DND-41 (cell line): ENCODE results near the gene AKT3.
A peak's percentile ranks its signal among the peaks of the same experiment; 100 is the strongest.

Source experiments
- ATAC-seq: fragments of 200-7000 bp; cut with Tn5 transposase; 3 replicates; pipeline ENCODE4 v1.9.1; 2021; ENCODE audit warnings: low read depth; ENCODE audit not compliant: insufficient read depth
- DNase-seq: peaks from one replicate; pipeline ENCODE4 v3.0.0-alpha.2; 2020
- H2AFZ ChIP-seq: 2 replicates; pipeline ENCODE4 v1.6.0; 2012; ENCODE audit warnings: low read depth, low read length
- H3K27ac ChIP-seq: 2 replicates; pipeline ENCODE4 v1.5.1; 2012; ENCODE audit warnings: low read length, inconsistent platforms
- H3K27me3 ChIP-seq: fragments of 200-600 bp; sonication (generic); 2 replicates; pipeline ENCODE4 v1.6.0; 2012; ENCODE audit warnings: low read length, mild to moderate bottlenecking, inconsistent platforms; ENCODE audit not compliant: insufficient read depth, poor library complexity
- H3K36me3 ChIP-seq: 2 replicates; pipeline ENCODE4 v1.5.1; 2012; ENCODE audit warnings: low read length, inconsistent platforms; ENCODE audit not compliant: insufficient read depth
- H3K4me1 ChIP-seq: 2 replicates; pipeline ENCODE4 v1.5.1; 2012; ENCODE audit warnings: mild to moderate bottlenecking, low read length; ENCODE audit not compliant: insufficient read depth
- H3K4me2 ChIP-seq: 2 replicates; pipeline ENCODE4 v1.6.0; 2012; ENCODE audit warnings: mild to moderate bottlenecking, moderate library complexity, low read length, inconsistent platforms; ENCODE audit not compliant: insufficient read depth
- H3K4me3 ChIP-seq, 2 experiments: fragments of 200-600 bp in 1 of 2; shearing (Covaris generic) in 1 of 2; 2 replicates each; pipeline ENCODE4 v1.5.1; 2012 to 2016; ENCODE audit warnings: inconsistent platforms in 2 of 2, low read length in 2 of 2, mild to moderate bottlenecking in 2 of 2, low read depth in 1 of 2, moderate library complexity in 1 of 2
- H3K79me2 ChIP-seq: 2 replicates; pipeline ENCODE4 v1.6.0; 2012; ENCODE audit warnings: low read length, inconsistent platforms; ENCODE audit not compliant: insufficient read depth
- H3K9ac ChIP-seq: 2 replicates; pipeline ENCODE4 v1.6.0; 2012; ENCODE audit warnings: low read depth, mild to moderate bottlenecking, inconsistent platforms, low read length, moderate library complexity
- H3K9me3 ChIP-seq: 2 replicates; pipeline ENCODE4 v1.5.1; 2012; ENCODE audit warnings: low read length, moderate library complexity, mild to moderate bottlenecking, inconsistent platforms; ENCODE audit not compliant: insufficient read depth, severe bottlenecking
- H4K20me1 ChIP-seq: 2 replicates; pipeline ENCODE4 v1.6.0; 2012; ENCODE audit warnings: low read length; ENCODE audit not compliant: insufficient read depth
- EZH2 ChIP-seq: IDR thresholded peaks from 3 replicates; pipeline ENCODE4 v1.6.1; 2012; ENCODE audit warnings: borderline replicate concordance, low read depth, mild to moderate bottlenecking, moderate library complexity, low read length, inconsistent platforms; ENCODE audit not compliant: severe bottlenecking
- TF ChIP-seq, protein P1 (sequence below): IDR thresholded peaks from 2 replicates; pipeline ENCODE4 v1.5.1; 2012; ENCODE audit warnings: borderline replicate concordance, low read length, moderate library complexity, mild to moderate bottlenecking; ENCODE audit not compliant: poor library complexity, severe bottlenecking; ENCODE audit errors: extremely low read depth

AKT3 gene

DNA sequence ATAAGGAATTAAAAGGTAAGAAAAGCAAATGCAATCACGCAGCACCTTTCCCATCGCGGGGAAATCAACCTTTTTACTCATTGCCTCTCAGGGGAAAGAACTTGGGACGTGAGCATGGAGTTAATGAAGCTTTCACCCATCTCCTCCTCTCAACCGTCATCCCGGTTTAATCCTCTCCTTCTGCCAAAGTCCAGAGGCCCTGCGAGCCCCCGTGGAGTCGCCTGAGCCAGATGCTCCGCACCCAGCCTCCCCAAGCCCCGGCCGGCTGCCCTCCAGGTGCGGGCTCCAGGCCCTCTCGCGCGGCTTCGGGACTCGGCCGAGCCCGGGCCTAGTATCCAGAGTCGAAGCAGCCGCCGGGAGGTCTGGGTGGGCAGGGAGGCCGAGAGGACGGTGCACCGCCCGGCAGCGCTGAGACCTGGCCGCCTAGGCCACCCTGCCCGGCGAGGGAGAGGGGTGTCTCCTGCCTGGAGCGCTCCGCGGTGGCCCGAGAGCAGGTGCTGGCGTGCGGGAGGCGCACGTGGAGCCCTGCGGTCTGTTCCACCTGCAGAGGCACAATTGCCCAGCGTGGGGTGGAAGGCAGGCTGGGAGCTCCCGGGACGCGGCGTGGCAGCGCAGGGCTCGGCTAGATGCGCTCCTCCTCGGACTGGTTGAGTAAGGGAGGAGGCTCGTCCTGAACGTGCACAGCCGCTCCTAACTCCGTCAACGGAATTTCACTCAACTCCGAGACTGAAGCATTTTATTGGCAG is 375.7 kb downstream of the AKT3 start:
- Histone ChIP-seq H2AFZ (peak overlapping the region; percentile 57), H3K9me3 (no peaks in the 10 kb centered on the region), H3K27ac (peak overlapping the region; percentile 75), H4K20me1 (no peaks in the 10 kb centered on the region), H3K4me1 (peaks cover 15% of the 10 kb centered on the region), H3K27me3 (no peaks in the 10 kb centered on the region), H3K9ac (peak overlapping the region; percentile 48), H3K4me2 (peak overlapping the region; percentile 65), H3K4me3 (no peak overlapping the region), H3K36me3 (no peaks in the 10 kb centered on the region; the same call in 1 of the 2 replicates), H3K79me2 (no peaks in the 10 kb centered on the region)
- TF ChIP-seq EZH2 = no peak
- TF ChIP-seq, protein P1, sequence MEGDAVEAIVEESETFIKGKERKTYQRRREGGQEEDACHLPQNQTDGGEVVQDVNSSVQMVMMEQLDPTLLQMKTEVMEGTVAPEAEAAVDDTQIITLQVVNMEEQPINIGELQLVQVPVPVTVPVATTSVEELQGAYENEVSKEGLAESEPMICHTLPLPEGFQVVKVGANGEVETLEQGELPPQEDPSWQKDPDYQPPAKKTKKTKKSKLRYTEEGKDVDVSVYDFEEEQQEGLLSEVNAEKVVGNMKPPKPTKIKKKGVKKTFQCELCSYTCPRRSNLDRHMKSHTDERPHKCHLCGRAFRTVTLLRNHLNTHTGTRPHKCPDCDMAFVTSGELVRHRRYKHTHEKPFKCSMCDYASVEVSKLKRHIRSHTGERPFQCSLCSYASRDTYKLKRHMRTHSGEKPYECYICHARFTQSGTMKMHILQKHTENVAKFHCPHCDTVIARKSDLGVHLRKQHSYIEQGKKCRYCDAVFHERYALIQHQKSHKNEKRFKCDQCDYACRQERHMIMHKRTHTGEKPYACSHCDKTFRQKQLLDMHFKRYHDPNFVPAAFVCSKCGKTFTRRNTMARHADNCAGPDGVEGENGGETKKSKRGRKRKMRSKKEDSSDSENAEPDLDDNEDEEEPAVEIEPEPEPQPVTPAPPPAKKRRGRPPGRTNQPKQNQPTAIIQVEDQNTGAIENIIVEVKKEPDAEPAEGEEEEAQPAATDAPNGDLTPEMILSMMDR = no peak
- no peak for DNase-seq
- ATAC-seq = no peak

DNA sequence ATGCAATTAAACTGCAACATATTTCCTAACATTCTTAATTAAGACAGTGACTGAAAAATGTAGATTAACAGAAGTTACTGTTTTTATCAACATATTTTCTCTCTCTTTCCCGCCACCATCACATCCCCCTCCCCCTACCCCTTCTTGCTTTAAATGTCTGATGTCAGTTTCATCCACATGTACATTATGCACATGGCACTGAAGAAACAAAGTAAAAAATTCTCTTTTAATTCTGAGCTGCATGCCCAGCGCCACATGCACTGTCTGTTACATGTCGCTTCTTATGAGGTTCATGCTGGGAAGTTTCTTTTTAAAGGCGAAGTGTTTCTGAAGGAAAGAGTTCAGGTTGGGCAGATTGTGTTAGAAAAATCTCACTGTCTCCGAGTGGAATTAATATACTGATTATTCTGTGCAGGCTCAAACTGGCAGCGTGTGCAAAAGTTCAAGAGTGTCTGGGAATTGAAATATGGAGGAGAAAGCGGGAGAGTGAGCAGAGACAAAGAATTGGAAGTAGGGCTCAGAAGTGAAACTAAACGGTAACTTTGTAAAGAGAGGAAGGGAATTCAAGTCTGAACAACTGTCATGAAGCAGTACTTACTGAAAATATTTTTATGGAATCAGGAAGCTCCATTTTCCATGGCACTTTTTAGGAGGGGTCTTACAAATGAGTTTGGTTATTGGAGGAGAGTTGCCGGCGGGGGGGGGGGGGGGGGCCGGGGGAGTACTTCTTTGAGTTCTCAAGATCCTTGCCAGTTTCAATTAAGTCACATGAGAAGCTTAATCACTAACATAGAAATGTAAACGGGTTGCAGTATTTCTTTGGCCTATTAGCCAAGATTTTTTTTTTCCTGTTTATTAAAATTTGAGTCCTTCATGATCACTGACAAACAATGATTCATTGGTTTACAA is 376.6 kb downstream of the AKT3 start:
- Histone ChIP-seq H4K20me1 (no peaks in the 10 kb centered on the region), H3K9me3 (no peaks in the 10 kb centered on the region), H3K9ac (peak overlapping the region; percentile 48), H3K4me2 (peak overlapping the region; percentile 65), H3K27me3 (no peaks in the 10 kb centered on the region), H3K4me1 (peaks cover 15% of the 10 kb centered on the region), H3K27ac (peak overlapping the region; percentile 79), H3K4me3 (peak overlapping the region; percentile 7 to 48; a peak in 3 of 4 replicates), H2AFZ (peak overlapping the region; percentile 75), H3K79me2 (no peaks in the 10 kb centered on the region), H3K36me3 (no peaks in the 10 kb centered on the region; the same call in 1 of the 2 replicates)
- peak; percentile 20 for DNase-seq
- TF ChIP-seq, protein P1 = no peak
- TF ChIP-seq EZH2 = no peak
- ATAC-seq = peak; percentile 77

DNA sequence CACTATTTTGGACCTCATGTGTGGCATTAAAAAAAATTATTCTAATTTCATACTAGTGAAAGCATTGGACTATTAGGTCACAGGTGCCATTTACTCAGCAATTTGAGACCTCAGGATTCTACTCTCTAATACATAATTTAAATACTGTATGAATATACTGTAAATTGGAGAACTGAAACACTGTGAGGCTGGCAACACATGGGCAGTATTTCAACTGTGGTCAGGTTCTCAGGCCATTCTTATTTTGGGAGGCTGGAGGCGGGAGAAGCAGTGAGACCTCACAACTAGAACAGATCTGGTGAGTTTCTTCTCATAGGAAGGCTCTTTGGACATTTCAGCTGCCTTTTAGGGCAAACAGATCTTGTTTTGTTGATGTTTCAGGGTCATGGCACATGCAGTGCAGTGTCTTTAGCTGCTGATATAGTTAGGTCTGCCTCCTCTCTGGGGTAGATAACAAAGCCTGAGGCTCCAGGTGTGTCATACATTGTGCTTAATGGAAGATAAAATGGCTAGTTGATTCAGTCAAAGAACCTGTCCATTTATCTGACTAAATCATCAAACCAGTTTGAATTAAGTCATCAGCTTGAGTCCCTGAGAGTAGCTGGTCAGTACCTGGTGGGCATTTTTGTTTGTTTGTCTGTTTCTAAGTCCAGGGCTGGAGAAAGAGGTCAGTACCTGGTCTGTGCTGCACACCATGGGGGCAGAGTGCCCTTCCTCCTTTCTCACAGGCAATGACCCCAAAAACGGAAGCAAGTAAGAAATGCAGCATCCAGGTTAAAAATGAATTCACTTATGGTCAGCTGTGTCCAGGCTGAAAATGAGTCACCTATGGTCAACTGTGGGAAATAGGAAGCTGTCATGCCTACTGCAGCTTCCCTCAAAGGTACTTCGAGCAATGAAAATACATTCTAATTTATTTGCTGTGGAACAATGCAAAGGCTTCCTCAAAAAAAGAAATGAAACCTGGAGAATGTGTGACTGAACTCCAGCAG is 378.0 kb downstream of the AKT3 start:
- no peak for ATAC-seq
- H3K4me3 ChIP-seq = no peak overlapping the region
- TF ChIP-seq, protein P1 = no peak
- no peak for TF ChIP-seq EZH2
- no peak overlapping the region for H3K27ac ChIP-seq
- H3K4me1 ChIP-seq = peaks cover 15% of the 10 kb centered on the region
- H3K9me3 ChIP-seq = no peaks in the 10 kb centered on the region
- H2AFZ ChIP-seq = no peak overlapping the region
- H3K79me2 ChIP-seq = no peaks in the 10 kb centered on the region
- H3K36me3 ChIP-seq = no peaks in the 10 kb centered on the region; the same call in 1 of the 2 replicates
- H3K9ac ChIP-seq = no peak overlapping the region
- no peak overlapping the region for H3K4me2 ChIP-seq
- H3K27me3 ChIP-seq = no peaks in the 10 kb centered on the region
- H4K20me1 ChIP-seq = no peaks in the 10 kb centered on the region
- DNase-seq = no peak
